HEK293 (cell line): ENCODE results near the gene MAP3K4.

Experiments used
- BCL11A ChIP-seq: fragments of 450-650 bp; formaldehyde crosslinking; IDR thresholded peaks from 2 replicates; pipeline ENCODE4 v1.5.1; 2016; ENCODE audit warnings: low read depth, missing biosample characterization, missing genetic modification characterization
- RBAK ChIP-seq: fragments of 450-650 bp; formaldehyde crosslinking; IDR thresholded peaks from 2 replicates; pipeline ENCODE4 v1.5.1; 2016; ENCODE audit warnings: missing biosample characterization, missing genetic modification characterization
- ZBTB21 ChIP-seq: fragments of 450-650 bp; formaldehyde crosslinking; IDR thresholded peaks from 2 replicates; pipeline ENCODE4 v1.5.1; 2017; ENCODE audit warnings: missing biosample characterization, missing genetic modification characterization
- ZNF114 ChIP-seq: fragments of 450-650 bp; formaldehyde crosslinking; IDR thresholded peaks from 2 replicates; pipeline ENCODE4 v1.5.0; 2017; ENCODE audit warnings: missing biosample characterization, missing genetic modification characterization
- ZNF175 ChIP-seq: fragments of 450-650 bp; formaldehyde crosslinking; IDR thresholded peaks from 2 replicates; pipeline ENCODE4 v1.5.1; 2016; ENCODE audit warnings: missing biosample characterization, missing genetic modification characterization
- ZNF280D ChIP-seq: fragments of 450-650 bp; formaldehyde crosslinking; IDR thresholded peaks from 2 replicates; pipeline ENCODE4 v1.5.1; 2016; ENCODE audit warnings: missing biosample characterization, missing genetic modification characterization
- ZNF350 ChIP-seq: fragments of 450-650 bp; formaldehyde crosslinking; IDR thresholded peaks from 2 replicates; pipeline ENCODE4 v1.5.0; 2017; ENCODE audit warnings: missing biosample characterization, mild to moderate bottlenecking, missing genetic modification characterization
- ZNF518A ChIP-seq: fragments of 450-650 bp; formaldehyde crosslinking; conservative IDR thresholded peaks from 2 replicates; pipeline ENCODE4 v1.5.1; 2016; ENCODE audit warnings: low read depth, missing biosample characterization, missing genetic modification characterization
- ZNF558 ChIP-seq: fragments of 450-650 bp; formaldehyde crosslinking; IDR thresholded peaks from 2 replicates; pipeline ENCODE4 v1.5.1; 2016; ENCODE audit warnings: missing biosample characterization, missing genetic modification characterization
- ZNF645 ChIP-seq: fragments of 450-650 bp; formaldehyde crosslinking; IDR thresholded peaks from 2 replicates; pipeline ENCODE4; 2016; ENCODE audit warnings: missing biosample characterization, missing genetic modification characterization
- TF ChIP-seq, protein P1 (sequence below): fragments of 450-650 bp; formaldehyde crosslinking; IDR thresholded peaks from 2 replicates; pipeline ENCODE4 v1.5.1; 2016; ENCODE audit warnings: missing biosample characterization, missing genetic modification characterization
- TF ChIP-seq, protein P2 (sequence below): fragments of 450-650 bp; formaldehyde crosslinking; IDR thresholded peaks from 2 replicates; pipeline ENCODE4 v1.5.1; 2016; ENCODE audit warnings: missing biosample characterization, missing genetic modification characterization

GRCh38 chr6:161161121-161161520 is 169.6 kb downstream of the MAP3K4 start:
- TF ChIP-seq, protein P1, sequence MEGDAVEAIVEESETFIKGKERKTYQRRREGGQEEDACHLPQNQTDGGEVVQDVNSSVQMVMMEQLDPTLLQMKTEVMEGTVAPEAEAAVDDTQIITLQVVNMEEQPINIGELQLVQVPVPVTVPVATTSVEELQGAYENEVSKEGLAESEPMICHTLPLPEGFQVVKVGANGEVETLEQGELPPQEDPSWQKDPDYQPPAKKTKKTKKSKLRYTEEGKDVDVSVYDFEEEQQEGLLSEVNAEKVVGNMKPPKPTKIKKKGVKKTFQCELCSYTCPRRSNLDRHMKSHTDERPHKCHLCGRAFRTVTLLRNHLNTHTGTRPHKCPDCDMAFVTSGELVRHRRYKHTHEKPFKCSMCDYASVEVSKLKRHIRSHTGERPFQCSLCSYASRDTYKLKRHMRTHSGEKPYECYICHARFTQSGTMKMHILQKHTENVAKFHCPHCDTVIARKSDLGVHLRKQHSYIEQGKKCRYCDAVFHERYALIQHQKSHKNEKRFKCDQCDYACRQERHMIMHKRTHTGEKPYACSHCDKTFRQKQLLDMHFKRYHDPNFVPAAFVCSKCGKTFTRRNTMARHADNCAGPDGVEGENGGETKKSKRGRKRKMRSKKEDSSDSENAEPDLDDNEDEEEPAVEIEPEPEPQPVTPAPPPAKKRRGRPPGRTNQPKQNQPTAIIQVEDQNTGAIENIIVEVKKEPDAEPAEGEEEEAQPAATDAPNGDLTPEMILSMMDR (tag by site-specific recombination) = no peak
- TF ChIP-seq ZNF114 (tag by site-specific recombination) (no peak), ZNF175 (tag by site-specific recombination) (no peak), ZNF350 (tag by site-specific recombination) (no peak), RBAK (tag by site-specific recombination) (no peak), ZNF518A (no peak), ZNF558 (tag by site-specific recombination) (no peak), ZNF280D (tag by site-specific recombination) (no peak), ZBTB21 (no peak), ZNF645 (tag by site-specific recombination) (no peak), BCL11A (tag by site-specific recombination) (no peak)
- TF ChIP-seq, protein P2, sequence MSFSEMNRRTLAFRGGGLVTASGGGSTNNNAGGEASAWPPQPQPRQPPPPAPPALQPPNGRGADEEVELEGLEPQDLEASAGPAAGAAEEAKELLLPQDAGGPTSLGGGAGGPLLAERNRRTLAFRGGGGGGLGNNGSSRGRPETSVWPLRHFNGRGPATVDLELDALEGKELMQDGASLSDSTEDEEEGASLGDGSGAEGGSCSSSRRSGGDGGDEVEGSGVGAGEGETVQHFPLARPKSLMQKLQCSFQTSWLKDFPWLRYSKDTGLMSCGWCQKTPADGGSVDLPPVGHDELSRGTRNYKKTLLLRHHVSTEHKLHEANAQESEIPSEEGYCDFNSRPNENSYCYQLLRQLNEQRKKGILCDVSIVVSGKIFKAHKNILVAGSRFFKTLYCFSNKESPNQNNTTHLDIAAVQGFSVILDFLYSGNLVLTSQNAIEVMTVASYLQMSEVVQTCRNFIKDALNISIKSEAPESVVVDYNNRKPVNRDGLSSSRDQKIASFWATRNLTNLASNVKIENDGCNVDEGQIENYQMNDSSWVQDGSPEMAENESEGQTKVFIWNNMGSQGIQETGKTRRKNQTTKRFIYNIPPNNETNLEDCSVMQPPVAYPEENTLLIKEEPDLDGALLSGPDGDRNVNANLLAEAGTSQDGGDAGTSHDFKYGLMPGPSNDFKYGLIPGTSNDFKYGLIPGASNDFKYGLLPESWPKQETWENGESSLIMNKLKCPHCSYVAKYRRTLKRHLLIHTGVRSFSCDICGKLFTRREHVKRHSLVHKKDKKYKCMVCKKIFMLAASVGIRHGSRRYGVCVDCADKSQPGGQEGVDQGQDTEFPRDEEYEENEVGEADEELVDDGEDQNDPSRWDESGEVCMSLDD = no peak
